ENCODE measurements around the gene ACACB. TPM values are rescaled to one million over a fixed set of nuclear protein-coding genes. Genes with fewer than 3 reads are reported as not detected.

Gene ACACB
- polyA plus RNA-seq, 1 donor from 2014 or later = 0.22 TPM

DNA sequence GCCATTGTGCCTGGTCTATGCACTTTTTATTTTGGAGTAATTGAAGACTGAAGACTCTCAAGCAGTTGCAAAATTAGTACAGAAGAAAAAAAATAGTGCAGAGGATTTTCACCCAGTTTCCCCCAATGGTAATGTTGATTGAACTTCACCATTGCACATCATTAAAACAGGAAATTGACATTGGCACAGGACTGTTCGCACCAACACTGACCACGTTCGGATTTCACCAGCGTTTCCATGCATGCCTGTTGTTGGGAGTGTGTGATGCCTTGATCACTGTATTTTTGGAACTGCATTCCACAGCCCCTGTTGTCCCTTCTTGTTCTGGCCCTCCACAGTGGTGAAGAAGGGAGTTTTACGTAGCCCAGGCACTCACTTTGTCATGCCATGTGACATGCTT is 125.5 kb downstream of the ACACB start:
- Histone ChIP-seq H3K27ac (ENCODE audit: low read length) (no peak overlapping the region), H3K4me2 (ENCODE audit: low read length) (no peak overlapping the region), H3K27me3 (ENCODE audit: insufficient read depth, low read depth, low read length) (no peaks in the 10 kb centered on the region), H3K9me3 (ENCODE audit: low read length) (no peaks in the 10 kb centered on the region), H2AFZ (ENCODE audit: low read depth, low read length) (no peak overlapping the region), H4K20me1 (ENCODE audit: insufficient read depth) (no peaks in the 10 kb centered on the region), H3K79me2 (replicated peaks; ENCODE audit: insufficient read depth, low read length) (no peaks in the 10 kb centered on the region), H3K9me2 (ENCODE audit: insufficient read depth, low read length) (no peaks in the 10 kb centered on the region), H3F3A (ENCODE audit: insufficient read depth, low read length, poor library complexity, severe bottlenecking) (no peaks in the 10 kb centered on the region), H3K4me3 (ENCODE audit: low read length) (no peak overlapping the region), H3K36me3 (ENCODE audit: insufficient read depth, low read length) (no peaks in the 10 kb centered on the region), H3K9ac (ENCODE audit: low read length) (no peak overlapping the region)
- TF ChIP-seq SMC3 (conservative IDR thresholded peaks at IDR 0.05; ENCODE audit: poor library complexity) = no peak
- no peak for TF ChIP-seq EP300 (conservative IDR thresholded peaks at IDR 0.05; ENCODE audit: poor library complexity, severe bottlenecking)
- no peak for TF ChIP-seq POLR2AphosphoS5 (IDR thresholded peaks at IDR 0.05)
- no peak for TF ChIP-seq RAD21 (conservative IDR thresholded peaks at IDR 0.05)
- TF ChIP-seq TAF1 (IDR thresholded peaks at IDR 0.05; ENCODE audit: low read depth) = no peak
- TF ChIP-seq EZH2 (IDR thresholded peaks at IDR 0.05; ENCODE audit: borderline replicate concordance, insufficient read depth, low read length, poor library complexity, severe bottlenecking) = no peak
- TF ChIP-seq MXI1 (conservative IDR thresholded peaks at IDR 0.05; ENCODE audit: poor library complexity, severe bottlenecking) = no peak
- no peak for TF ChIP-seq REST (IDR thresholded peaks at IDR 0.05; ENCODE audit: borderline replicate concordance)
- no peak for TF ChIP-seq CTCF (IDR thresholded peaks at IDR 0.05; ENCODE audit: poor library complexity, severe bottlenecking)

DNA sequence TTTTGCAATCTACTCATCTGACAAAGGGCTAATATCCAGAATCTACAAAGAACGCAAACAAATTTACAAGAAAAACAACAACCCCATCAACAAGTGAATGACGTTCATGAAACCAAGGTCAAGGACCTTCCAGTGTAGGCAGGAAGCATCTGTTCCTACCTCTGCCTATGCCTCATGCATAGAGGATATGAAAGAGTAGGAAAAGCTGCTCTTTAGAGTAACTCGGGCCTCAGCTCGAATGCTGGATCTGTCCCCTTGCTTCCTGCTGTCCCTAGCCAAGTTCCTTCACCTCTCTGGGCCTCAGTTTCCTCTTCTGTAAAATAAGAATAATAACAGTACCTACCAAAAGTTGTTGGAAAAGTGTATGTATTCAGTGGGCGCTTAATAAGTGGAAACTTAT is 127.7 kb downstream of the ACACB start:
- H3K36me3 ChIP-seq (ENCODE audit: insufficient read depth, low read length) = no peaks in the 10 kb centered on the region
- no peak overlapping the region for H3K4me2 ChIP-seq (ENCODE audit: low read length)
- no peak overlapping the region for H2AFZ ChIP-seq (ENCODE audit: low read depth, low read length)
- H3K9me3 ChIP-seq (ENCODE audit: low read length) = no peaks in the 10 kb centered on the region
- TF ChIP-seq CTCF (IDR thresholded peaks at IDR 0.05; ENCODE audit: poor library complexity, severe bottlenecking) (no peak), RAD21 (conservative IDR thresholded peaks at IDR 0.05) (no peak), EZH2 (IDR thresholded peaks at IDR 0.05; ENCODE audit: borderline replicate concordance, insufficient read depth, low read length, poor library complexity, severe bottlenecking) (no peak), TAF1 (IDR thresholded peaks at IDR 0.05; ENCODE audit: low read depth) (no peak), REST (IDR thresholded peaks at IDR 0.05; ENCODE audit: borderline replicate concordance) (no peak), POLR2AphosphoS5 (IDR thresholded peaks at IDR 0.05) (no peak), EP300 (conservative IDR thresholded peaks at IDR 0.05; ENCODE audit: poor library complexity, severe bottlenecking) (no peak), MXI1 (conservative IDR thresholded peaks at IDR 0.05; ENCODE audit: poor library complexity, severe bottlenecking) (no peak), SMC3 (conservative IDR thresholded peaks at IDR 0.05; ENCODE audit: poor library complexity) (no peak)
- H3K27me3 ChIP-seq (ENCODE audit: insufficient read depth, low read depth, low read length) = no peaks in the 10 kb centered on the region
- no peaks in the 10 kb centered on the region for H3K9me2 ChIP-seq (ENCODE audit: insufficient read depth, low read length)
- H3K27ac ChIP-seq (ENCODE audit: low read length) = no peak overlapping the region
- no peak overlapping the region for H3K4me3 ChIP-seq (ENCODE audit: low read length)
- H4K20me1 ChIP-seq (ENCODE audit: insufficient read depth) = no peaks in the 10 kb centered on the region
- H3K79me2 ChIP-seq (replicated peaks; ENCODE audit: insufficient read depth, low read length) = no peaks in the 10 kb centered on the region
- H3K9ac ChIP-seq (ENCODE audit: low read length) = no peak overlapping the region
- H3F3A ChIP-seq (ENCODE audit: insufficient read depth, low read length, poor library complexity, severe bottlenecking) = no peaks in the 10 kb centered on the region

All from neural cell (in vitro differentiated cells).